B cell (primary cell): ENCODE measurements around the gene TEKT2.

Experiments
- CTCF ChIP-seq: fragments of 200-600 bp; IDR thresholded peaks from one replicate; pipeline ENCODE4 v1.8.0; 2022; ENCODE audit warnings: antibody characterized with exemption, mild to moderate bottlenecking
- EZH2 ChIP-seq: IDR thresholded peaks from 2 replicates; pipeline ENCODE4 v1.6.1; 2012; ENCODE audit warnings: borderline replicate concordance, low read depth, mild to moderate bottlenecking, moderate library complexity, low read length; ENCODE audit not compliant: insufficient read depth, poor library complexity, severe bottlenecking

GRCh38 chr1:36119456-36119855 lies 35.6 kb downstream of the TEKT2 start:
- no peak for TF ChIP-seq CTCF
- no peak for TF ChIP-seq EZH2
